UCSD-AML1 (cell line): ENCODE data around the gene RRAD.
A peak's percentile ranks its signal among the peaks of the same experiment; 100 is the strongest.
"Not testable (repeated sequence)": the region's sequence is repeated elsewhere in the genome, so short reads cannot be mapped to it uniquely, and the experiment has no call there.

Experiments used
- DNase-seq: peaks from one replicate; lab custom pipeline; 2025; ENCODE audit not compliant: unreplicated experiment; lab: John Stamatoyannopoulos, UW

Gene RRAD

GRCh38 chr16:66934839-66935313 is 9.5 kb upstream of the RRAD start:
- DNase-seq, result not testable (repeated sequence)

GRCh38 chr16:66934138-66934838 is 9.0 kb upstream of the RRAD start, which contains the start of gene CIAO2B:
Gene CIAO2B, minus strand, starts transcription at chr16:66934402. Its CDS starts 38 bp downstream, at chr16:66934364.
- DNase-seq, result peak; percentile 91

- DNase-seq, result no peak
Measured at GRCh38 chr16:66933776-66934137, 8.4 kb upstream of the RRAD start.

- DNase-seq, result no peak
Measured at GRCh38 chr16:66932076-66932475, 6.7 kb upstream of the RRAD start.

GRCh38 chr16:66931665-66932064 is 6.3 kb upstream of the RRAD start:
- no peak for DNase-seq

GRCh38 chr16:66930189-66930588 is 4.9 kb upstream of the RRAD start:
- DNase-seq, result no peak

GRCh38 chr16:66928702-66929388 is 3.5 kb upstream of the RRAD start:
- DNase-seq, result peak; percentile 53

GRCh38 chr16:66927918-66928649 is 2.7 kb upstream of the RRAD start:
- no peak for DNase-seq

GRCh38 chr16:66926961-66927436 is 1.7 kb upstream of the RRAD start:
- DNase-seq, result peak; percentile 32

GRCh38 chr16:66926171-66926947 is 1.0 kb upstream of the RRAD start:
- no peak for DNase-seq

DNA sequence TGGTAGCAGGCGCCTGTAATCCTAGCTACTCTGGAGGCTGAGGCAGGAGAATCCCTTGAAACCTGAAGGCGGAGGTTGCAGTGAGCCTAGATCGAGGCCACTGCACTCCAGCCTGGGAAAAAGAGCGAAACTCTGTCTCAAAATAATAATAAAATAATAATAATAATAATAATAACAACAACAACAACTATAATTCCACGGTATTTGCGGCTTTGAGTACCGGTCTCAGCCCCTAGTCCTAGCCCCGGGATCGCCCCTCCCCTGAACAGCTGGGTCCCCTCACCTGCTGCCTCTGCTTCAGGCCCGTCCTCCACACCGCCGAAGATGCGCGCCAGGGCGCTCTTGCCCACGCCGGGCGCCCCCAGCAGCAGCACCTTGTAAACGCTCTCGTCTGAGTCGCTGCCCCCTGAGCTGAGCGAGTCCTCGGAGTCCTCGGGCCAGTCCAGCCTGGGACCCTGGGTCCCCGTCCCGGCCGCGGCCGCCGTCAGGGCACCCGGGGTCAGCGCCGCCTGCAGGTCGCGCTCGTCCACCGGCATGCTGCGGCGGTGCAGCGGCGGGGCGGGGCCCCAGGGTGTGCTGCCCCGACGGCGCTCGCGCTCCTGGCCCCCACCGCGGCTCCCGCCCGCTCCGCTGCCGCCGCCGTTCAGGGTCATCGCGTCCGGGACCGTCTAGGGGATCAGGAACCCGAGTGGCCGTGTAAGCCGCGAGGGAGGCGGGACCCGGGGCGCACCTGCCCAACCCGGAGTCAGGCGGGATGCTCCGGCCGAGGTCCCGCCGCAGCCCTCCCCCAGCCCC is 611 bp downstream of the RRAD start:
- DNase-seq, result no peak

GRCh38 chr16:66923866-66924265 is 1.5 kb downstream of the RRAD start:
- DNase-seq, result no peak

DNA sequence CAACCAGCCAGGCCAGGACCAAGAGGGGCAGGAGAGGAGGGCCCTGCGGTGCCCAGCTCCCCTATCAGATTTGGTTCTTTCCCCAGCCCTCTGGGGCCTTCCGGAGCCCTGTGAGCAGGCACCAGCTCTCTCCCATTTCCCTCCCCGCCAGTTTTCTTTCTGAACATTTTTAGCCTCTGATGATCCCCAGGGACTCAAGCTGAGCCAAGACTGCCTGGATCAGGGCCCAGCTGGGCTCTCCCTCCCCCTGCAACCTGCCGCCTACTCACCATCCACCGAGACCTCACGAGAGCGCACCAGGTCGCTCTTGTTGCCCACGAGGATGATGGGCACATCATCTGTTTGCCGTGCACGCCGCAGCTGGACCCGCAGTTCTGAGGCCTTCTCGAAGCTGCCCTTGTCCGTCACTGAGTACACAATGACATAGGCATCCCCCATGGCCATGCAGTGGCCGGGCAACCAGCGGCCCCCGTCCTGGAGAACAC is 2.0 kb downstream of the RRAD start:
- DNase-seq, result no peak

DNA sequence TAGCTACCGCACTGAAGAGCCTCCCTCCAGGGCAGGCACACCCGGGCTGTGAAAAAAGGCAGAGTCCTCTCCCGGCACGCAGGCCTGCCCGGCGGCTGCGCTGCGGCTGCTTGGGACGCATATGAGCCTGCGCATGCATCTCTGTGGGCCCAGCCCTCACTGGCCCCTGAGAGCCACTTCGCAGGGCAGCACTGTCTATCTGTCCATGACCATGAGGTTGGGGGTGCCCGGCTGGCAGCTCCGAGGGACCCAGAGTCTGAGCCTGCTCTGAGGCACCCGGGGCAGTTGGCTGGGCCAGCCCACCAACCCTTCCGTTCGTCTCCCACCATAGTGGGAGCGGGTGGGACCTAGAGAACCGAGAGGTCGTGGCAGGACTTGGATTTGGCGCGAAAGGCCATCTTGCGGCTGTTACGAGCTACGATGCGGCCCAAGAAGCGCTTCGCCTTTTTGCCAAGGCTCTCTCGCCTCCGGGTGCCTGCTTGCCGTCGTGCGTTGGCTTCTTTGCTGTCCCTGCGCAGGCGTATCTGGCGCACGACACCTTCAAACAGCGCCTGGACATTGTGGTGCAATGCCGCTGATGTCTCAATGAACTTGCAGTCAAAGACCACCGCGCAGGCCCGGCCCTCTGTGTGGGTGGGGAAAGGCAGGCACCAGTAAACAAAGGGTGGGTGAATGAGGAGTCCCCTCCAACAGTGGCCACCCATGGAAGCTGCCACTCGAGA is 3.4 kb downstream of the RRAD start:
- DNase-seq, result no peak

DNA sequence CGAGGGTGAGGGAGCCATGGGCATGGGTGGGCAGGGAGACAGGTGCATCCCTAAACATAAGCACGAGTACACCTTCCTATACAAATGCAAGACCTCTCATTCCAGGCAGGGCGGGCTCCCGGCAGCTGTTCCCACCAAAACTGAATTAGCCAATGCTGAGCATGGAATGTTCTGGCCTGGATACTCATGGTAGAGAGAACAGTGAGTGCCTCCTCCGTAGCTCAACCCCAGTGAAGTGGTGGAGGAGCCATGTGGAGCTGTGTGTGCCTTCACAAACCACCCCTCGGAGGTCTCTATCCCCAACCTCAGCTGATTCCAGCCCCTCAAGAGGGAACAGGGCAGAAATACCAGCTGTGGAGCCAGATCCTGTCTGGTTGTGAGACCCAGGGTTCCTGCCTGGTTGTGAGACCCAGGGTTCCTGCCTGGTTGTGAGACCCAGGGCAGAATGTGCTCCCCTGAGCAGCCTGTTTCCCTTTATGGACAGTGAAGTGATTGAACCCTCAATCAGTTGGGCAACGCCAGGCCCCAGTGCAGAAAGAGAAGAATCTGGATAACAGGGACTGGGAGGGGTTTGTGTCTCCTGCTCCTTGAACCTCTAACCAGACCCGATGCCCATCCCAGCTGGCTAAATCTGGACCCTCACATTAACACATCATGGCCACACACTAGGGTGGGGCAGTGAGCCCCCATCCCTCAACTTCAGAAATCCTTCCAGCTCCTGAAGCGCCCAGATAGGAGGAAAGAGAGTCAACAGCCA is 4.2 kb downstream of the RRAD start:
- no peak for DNase-seq

GRCh38 chr16:66920299-66920590 is 5.1 kb downstream of the RRAD start:
- DNase-seq, result no peak

DNA sequence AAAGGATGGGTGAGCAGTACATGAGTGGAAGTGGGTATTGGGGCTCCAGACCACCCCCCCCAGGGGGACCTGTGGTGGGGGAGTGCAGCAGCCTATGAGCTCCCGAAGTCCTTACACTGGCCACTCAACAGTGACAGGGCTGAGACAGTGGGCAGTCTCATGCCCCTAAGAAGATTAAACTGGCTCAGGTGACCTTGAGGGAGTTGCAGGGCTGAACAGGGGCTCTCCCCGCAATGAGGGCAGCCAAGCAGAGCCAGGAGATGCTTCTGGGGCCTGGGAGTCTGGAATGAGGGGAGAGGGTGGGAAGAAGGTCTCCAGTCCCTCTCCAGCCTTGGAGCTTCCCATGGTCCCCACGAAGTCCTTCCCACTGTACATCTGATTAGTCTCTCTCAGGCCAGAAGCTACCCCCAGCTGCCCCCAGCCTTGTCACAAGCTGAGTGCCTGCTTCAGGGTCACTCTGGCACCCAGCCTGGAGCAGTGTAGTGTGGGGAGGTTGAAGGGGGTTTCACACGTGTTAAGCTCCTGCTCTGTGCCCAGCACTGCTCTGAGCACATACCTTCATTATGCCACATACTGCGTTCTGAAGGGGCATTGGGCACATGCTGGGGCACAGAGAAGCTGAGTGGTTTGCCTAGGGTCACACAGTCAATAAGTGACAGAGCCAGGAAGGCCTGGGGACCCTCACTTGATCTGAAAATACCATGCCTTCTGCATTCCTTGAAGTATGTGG is 5.6 kb downstream of the RRAD start:
- no peak for DNase-seq
